Activated effector memory CD4-positive, alpha-beta T cell treated with Interleukin-2 at 50 U/mL for 16 hours (primary cell): ENCODE measurements around the gene PLK2.

ENCODE experiments used
- DNase-seq: peaks from one replicate; pipeline ENCODE4 v3.0.0-alpha.2; 2020

The PLK2 gene

DNA sequence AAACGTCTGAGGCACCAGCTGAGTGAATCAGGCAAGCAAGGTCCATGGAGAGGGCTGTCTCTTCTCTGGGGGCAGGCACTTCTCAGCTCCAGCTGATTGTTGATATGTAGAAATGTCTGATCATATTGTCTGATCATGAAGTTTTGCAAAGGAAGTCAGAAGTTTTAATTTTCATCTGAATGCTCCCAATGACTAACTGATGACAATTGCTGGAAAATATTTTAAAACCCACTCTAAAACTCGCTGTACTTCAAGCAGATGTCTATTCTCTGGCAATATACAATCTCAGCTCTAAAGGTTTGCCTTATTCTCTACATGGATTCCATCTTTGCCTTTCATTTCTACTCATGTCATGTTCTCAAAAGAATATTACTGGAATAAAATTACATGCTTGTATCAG is 12.7 kb downstream of the PLK2 start:
- no peak for DNase-seq

DNA sequence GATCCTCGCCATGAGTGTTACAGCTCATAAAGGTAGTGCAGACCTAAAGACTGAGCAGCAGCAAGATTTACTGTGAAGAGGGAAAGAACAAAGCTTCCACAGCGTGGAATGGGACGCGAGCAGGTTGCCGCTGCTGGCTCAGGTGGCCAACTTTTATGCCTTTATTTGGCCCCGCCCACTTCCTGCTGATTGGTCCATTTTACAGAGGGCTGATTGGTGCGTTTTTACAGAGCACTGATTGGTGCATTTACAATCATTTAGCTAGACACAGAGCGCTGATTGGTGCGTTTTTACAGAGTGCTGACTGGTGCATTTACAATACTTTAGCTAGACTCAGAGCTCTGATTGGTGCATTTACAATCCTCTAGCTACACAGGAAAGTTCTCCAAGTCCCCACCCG is 13.9 kb downstream of the PLK2 start:
- no peak for DNase-seq

DNA sequence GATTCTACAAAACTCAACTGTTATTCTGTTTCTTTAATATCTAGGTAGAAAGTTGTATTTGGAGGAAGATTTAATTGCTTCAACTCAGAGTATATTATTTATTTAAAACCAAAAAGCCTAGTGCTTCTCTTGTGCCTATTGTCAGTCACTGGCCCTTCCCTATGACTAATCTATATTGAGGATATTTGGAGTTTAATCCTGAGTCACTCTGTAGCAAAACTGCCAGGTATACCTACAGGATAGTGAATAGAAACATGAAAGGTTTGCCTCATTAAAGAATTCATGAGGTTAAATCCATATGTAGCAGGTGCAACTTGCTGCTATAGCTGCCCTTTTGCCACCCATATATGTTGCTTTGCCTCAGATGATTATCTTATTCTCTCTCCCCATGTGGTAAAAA is 15.1 kb downstream of the PLK2 start:
- no peak for DNase-seq

DNA sequence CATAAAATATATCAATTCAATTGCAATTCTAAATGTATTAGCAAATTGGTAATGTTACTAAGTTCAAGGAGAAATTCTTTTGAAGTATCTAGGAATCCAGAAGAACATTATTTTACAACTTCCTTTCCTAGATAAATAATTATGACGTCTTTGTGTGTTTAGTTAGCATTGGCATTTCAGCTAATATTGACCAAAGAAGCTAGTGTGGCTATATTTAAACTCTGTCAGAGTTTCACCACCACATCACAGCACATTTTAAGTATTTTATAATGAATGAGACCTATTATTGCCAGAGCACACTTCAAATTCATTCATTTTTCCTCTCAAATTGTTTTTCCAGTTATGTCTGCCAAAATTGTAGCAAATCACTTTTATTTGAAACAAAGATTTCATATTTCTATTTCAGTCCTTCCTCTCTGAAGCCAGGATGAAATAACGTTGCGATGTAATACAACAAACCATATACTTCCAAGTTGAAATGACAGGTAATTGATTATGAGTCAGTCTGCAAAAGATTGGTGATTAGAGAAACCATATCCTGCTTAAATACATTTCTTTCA is 18.9 kb downstream of the PLK2 start:
- DNase-seq, result no peak

DNA sequence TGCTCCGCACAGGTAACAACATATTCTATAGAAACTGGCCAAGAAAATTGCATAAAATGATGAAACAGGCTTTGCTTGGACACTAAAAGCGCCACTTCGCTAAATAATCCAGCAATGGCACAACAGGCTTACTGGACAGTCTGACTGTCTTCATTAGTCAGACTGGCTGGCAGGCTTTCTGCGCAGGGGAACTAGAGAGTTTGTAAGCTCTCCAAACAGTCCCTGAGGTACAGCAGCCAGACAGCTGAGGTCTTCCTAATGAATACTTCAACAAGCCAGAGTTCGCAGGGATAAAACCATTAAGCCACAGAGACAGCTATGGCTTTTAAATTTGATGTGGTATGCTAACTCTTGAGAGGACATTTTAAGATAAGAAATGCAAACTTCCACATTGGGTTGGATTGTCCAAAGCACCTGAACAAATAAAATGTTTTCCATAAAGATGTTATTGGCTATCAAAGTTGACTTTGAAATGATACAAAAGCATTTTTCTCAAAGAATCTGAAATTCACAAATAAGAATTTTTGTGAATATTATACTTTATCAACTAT is 20.7 kb downstream of the PLK2 start:
- DNase-seq, result no peak

DNA sequence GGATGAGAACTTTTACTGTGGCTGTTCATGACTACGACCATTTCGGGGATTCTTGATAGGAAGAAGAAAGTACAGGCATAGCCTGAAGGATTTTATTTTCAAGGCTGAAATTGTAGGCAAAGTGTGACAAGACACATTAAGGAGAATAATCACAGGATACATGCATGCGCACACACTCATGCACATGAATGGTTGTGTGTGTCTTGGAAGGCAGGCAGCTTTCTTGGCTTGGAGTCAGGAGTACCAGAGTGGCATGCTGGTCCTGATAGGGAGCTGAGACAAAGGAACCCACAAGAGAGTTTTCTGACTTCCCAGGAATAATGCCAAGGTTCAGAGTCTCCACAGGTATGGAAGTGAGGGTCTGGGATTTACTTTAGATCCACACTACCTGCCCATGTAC is 22.2 kb downstream of the PLK2 start:
- DNase-seq, result no peak

DNA sequence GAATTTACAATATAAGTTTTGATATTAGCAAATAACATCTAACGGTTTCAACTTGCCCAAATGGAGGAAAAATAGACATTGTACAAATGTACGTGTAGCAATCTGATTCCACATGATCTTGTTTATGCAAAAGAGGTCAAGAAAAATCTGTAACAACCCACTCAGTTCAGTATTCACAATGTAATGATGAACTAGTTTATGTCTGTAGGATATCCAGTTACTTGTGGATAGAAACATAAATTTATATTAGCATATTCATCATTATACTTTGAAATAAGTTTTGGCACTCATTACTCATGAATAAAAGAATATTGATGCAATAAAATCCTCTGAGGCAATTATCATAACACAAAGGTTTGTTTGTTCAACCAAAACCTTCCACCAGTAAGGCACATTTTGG is 28.1 kb downstream of the PLK2 start:
- no peak for DNase-seq

DNA sequence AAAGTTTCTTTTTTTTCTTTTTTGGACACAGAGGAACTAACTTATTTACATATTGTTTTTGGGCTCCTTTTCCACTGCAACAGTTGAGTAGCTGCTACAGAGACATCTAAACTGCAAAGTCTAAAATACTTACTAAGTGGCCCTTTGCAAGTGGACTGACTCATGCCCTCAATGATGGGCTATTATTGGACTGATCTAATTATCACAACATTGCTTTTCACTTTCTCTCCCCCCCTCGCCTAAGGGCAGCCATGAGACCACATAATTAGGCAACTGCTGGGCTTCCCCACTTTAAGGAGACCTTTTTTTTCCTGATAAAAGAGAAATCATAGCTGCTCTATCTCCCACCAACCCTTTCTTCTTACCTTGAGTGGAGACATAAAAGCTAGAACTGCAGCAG is 47.0 kb downstream of the PLK2 start:
- DNase-seq, result no peak

DNA sequence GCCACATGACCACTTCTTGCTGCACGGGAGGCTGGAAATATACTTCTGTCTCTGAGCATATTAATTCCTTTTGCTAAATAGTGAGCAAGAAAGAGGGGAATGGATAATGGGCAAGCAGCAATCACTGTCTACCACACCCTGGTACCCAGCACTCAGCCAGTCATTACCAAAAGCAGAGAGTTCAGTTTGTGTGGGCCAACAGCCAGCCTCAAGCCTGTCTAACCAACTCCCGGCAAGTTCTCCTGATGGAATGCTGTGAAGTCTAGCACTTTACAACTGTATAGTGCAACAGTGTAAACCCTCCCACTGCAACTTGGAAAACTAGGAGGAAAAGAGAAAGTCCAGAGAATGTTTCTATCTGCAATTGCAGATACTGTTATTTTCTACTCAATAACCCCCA is 47.8 kb downstream of the PLK2 start:
- no peak for DNase-seq

DNA sequence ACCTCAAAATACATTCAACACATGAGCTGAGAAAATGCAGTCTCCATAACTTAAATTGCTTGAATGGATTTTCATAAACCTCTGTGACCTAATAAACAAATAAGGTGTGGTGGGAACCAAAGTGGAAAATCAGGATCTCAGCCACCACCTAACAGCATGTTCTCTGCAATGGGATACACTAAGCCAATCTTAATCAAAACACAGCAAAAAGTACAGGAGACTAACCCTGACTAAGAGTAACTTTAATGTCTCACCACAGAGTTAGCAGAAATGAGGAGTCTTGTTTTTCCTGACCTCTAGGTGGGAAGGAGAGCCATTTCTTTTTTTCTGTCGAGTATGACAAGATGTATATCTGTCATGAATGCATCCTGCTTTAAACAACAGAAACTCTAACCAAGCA is 48.5 kb downstream of the PLK2 start:
- DNase-seq, result no peak

DNA sequence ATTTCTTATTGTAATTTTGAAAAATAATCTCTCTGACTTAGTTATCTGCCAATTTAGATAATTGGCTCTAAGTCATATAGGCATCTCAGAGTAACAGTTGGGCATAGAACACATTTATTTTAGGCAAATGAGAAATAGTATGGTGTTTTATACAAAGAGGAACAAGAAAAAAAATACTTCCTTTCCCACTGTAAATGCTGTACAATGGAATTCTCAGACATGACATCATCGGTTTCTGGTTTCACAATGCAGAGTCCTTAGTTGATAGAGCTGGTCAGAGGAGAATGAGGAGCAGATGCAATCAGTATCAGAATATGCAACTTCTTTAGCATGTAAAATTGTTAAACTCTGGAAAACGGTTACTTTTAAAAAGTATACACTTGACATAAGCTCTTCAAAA is 49.4 kb downstream of the PLK2 start:
- no peak for DNase-seq

DNA sequence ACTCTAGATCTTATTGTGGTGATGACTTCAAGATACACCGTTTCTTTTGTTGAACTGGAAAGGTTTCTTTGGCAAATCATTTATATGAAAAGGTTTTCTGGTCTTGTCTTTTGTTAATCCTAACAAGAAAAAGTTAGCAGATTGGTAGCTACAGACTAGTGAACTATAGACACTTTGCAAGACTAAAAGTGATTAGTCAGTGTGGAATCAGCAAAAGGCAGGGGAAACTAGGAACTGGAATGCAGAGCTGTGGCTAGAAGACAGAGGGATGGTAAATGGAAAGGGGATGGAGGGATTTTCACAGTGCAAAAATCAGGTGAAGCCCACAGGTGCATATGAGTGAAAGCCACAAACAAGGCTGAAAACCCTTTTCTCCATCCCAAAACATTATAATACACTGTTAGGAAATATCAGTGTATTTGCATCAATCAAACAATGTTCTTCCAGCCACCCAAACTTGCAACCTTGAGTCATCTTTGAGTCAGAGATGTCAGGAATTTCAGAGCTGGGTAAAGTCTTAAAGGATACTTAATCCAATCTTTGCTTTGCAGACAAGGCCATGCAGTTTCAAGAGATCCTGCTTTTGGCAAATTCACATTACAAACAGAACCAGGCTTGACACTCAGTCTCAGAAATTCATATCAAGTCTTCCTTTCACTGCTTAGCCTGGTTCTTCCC is 52.7 kb downstream of the PLK2 start:
- DNase-seq, result no peak

DNA sequence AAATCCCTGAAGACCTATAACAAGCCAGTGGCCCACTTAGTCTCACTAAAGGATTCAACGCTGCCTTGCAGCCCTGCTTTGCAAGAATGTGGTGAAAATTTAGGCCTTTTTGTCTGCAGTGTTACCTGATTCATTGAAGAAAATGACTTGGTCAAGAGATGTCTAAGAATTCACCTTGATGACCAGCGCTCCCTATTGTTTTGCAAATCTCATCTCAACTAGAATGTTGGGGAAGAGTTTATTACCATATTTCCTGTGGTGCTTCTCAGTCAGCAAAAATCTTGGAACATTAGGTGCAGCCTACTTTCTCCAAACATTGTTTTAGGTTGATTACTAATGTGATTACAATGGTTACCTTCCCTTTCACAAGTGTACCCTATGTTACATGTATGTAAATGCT is 53.5 kb downstream of the PLK2 start:
- no peak for DNase-seq

DNA sequence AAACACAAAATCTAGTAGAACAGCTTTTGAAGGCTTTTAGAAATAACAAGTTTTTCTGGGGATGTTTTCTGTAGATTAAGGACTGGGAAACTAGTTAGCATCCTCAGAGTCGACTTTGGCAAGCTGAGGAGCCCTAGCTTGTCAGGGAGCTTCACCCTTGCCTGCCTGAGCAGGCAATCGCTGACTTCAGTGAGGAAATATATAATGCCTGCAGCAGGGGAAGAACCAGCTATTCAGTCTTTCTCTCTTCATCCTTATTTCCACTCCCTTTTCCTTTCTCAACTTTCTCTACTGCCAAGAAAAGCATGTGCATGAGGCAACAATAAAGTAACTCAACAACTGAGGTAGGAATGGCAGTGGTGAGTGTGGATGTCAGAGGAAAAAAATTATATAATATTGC is 54.7 kb downstream of the PLK2 start:
- no peak for DNase-seq

DNA sequence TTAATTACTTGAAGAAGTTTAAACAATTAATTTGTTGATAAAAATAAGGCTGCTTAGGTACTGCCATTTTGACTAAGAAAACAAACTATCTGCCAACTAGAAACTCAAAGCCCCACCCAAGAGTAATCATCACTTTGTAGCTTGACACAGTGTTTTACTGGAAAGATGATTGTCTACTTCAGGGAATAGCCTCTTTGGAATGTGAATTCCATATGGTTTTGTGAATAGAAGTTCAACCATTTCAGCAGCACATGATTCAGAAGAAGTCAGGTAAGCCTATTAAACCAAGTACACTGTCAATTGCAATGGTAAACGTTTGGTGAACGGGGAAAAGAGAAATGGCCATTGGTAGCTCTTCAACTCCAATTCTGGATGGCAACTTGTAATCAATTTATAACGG is 55.2 kb downstream of the PLK2 start:
- DNase-seq, result no peak
